GM12873 (cell line): ENCODE results near the gene FGF14.

Source experiments
- CTCF ChIP-seq: IDR thresholded peaks from 2 replicates; pipeline ENCODE4 v1.5.1; 2012; ENCODE audit warnings: low read depth, mild to moderate bottlenecking, moderate library complexity, low read length, control low read depth; ENCODE audit not compliant: insufficient read depth; ENCODE audit errors: missing control alignments

FGF14 gene

GRCh38 chr13:102003848-102004570 is 397.8 kb downstream of the FGF14 start:
- no peak for TF ChIP-seq CTCF

DNA sequence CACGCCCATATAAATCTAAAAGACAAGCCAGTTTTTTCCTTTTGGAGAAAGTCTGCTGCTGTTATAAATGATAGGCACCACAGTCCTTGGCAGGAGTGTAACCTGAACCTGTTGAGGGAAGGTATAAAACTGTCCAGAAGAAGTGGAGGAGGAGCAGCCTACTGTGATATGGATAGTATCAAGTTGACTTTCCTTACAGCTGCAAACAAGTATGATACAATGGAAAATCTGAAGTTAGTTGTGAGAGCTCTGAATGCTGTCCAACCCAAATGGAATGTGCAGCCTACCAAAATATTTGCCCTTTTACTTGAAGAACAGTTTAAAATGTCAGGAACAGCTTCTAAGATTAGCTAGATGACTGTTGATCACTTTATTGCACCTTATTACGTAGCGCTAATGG is 399.6 kb downstream of the FGF14 start:
- no peak for TF ChIP-seq CTCF

DNA sequence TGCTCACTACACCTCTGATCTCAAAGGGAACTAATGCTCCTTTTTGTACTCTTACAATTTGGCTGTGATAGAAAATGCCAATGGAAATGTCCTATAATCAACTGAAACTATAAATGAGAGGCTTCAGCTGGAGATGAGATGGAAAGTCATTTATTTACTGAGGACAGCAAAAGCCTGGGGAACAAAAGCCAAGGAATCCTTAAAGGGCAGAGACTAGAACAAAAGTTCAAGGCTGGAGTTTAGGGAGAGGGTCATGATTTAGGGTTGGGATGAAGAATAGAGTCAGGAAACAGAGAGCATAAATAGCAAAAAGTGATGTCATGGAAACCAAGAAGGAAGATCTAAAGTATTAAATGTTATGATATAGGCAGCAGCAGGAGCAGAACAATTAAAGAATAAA is 401.1 kb downstream of the FGF14 start:
- no peak for TF ChIP-seq CTCF

DNA sequence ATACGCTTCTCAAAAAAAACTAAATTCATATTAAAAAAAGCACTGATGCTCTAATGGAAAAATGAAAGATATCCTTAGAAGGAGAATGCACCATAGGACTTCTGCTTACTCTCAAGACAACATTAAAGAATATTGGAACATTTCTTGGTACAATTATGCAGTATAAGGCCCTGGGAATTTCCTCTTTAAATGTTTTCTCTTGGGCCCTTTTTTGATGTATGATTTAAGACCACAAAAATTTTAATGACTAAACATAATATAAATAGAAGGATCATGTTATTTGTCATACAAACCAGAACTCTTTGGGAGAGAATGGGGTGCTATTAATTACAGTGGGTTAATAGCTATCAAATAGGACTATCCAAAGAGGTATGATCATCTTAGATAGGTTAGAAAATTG is 403.7 kb downstream of the FGF14 start:
- no peak for TF ChIP-seq CTCF

GRCh38 chr13:101996954-101997353 is 404.9 kb downstream of the FGF14 start:
- TF ChIP-seq CTCF = no peak

DNA sequence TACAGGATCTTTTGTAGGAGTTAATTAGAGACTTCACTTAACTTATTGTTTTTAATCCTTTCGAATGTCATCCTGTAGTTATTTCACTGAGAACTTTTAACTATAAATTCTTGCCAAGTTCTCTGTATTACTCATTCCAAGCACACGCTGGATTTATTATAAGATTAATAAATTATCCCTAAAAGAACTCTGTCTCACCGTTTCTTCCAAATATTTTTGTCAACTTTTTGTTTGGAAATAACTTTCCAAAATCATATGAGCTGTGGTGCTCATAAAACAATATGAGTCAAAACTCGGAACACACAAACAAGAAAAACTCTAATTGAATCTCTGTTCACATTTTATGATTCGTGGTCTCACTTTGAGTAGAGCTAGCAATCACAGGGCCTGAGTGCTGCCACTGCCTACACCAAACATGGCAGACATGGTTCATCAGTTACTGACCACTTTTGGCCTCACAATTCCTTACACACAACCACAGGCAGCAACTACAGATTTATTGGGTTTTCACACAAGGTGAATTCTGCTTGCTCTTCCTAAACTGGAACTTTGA is 412.0 kb downstream of the FGF14 start:
- no peak for TF ChIP-seq CTCF

- no peak for TF ChIP-seq CTCF
These were observed 413.7 kb downstream of the FGF14 start for GRCh38 chr13:101988140-101988539.
